EL (cell line): ENCODE data around the gene TWIST1.

ENCODE experiments used
- DNase-seq: peaks from one replicate; pipeline ENCODE4 v3.0.0-alpha.2; 2016

Gene TWIST1

DNA sequence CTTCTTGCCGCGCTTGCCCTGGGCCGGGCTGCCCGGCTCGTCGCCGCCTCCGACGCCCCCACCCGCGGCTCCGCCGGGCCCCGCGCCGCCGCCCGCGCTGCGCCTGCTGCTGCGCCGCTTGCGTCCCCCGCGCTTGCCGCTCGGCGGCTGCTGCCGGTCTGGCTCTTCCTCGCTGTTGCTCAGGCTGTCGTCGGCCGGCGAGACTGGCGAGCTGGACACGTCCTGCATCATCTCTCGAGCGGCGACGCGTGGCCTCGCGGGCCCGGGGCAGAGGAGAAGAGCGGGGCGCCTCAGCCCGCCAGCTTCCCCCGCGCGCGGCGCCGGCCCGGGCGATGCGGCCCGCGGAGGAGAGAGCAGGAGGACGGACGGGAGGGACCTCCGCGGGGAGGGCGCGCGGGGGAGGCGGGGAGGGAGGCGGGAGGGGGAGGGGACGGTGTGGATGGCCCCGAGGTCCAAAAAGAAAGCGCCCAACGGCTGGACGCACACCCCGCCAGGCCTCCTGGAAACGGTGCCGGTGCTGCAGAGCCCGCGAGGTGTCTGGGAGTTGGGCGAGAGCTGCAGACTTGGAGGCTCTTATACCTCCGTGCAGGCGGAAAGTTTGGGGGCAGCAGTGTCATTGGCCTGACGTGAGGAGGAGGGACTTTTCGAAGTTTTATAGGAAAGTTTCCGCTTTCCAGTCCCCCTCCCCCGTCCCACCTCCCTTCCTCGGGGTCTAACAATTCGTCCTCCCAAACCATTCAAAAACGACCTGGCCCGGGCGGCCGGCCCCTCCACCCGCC lies at the start of gene TWIST1:
TWIST1 (minus strand) TSS at position 546 of the 779 bp plus-strand sequence; CDS start at position 231, 315 bp downstream.
- DNase-seq: peak; percentile 98

DNA sequence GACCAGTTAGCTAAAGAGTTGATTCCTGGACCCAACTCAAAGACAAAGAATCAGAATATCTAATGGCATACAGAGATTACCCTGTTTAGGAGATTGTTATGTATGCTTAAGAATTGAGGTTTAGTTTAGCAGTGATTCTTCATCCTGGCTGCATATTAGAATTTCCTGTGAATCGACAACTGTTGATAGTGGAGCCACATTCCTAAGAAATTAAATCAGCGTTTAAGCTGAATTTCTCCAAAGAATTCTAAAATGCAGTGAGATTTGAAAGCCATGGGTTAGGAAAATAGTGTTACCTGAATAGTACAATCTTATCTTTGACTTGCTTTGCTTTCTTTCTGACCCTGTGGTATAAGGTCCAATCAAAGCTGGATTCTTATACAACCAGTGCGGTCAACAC lies 44.2 kb upstream of the TWIST1 start:
- peak; percentile 27 for DNase-seq

DNA sequence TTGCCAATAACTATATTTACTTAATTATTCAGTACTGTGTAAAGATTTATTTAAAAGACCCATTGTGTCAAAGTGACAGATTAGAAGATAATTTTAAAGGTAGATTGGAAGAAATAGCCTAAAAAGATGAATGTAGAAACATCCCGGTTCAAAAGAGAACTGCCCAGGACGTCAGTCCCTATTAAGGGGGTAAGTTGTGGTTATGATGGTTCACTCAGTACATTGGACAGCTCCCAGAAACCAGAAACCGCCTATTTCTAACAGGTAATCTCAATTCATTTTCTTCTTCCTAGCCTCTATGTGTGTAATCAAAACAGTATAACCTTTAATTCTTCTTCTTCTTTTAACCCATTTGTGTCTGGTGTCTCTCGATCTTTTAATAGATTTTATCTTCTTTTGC lies 29.3 kb upstream of the TWIST1 start:
- peak; percentile 24 for DNase-seq

- DNase-seq: no peak
Observed at GRCh38 chr7:19145434-19146115, 28.1 kb upstream of the TWIST1 start.

GRCh38 chr7:19144661-19145433 lies 27.4 kb upstream of the TWIST1 start, which contains the start of gene FERD3L:
TSS of gene FERD3L (minus strand) at chr7:19145421. CDS start at chr7:19145362, 59 bp downstream.
- DNase-seq: no peak

DNA sequence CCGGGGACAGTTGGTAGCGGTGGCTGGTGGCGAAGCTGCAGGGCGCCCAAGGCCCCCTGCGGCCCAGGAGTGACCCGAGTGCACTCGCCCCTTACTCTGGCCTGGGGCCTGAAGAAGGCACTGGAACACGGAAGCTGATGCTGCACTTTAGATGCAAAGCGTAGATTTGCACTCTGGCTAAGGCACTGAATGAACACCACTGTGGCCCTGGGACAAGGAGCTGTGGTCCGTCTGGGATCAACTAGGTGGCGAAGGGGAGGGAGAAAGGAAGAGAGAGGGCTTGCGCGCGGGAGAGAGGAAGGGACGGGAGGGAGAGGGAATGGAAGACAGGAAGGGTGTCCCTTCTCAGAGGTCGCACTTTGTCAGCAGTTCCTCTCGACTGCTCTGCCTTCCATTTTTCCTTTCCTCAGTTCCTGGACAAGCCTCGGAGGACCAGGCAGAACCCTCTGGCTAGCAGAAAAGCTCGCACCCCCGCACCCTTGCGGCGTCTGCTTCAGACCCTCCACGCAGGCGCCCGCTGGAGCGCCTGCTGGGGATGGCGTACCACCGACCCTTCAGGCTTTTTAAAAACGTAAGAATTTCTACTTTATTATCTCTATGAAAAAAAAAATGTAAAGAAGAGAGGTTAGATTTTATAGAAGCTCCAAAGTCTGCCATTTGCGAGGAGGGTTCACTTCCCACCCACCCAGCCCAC lies 26.6 kb upstream of the TWIST1 start:
- no peak for DNase-seq

GRCh38 chr7:19139706-19140327 lies 22.4 kb upstream of the TWIST1 start:
- peak; percentile 24 for DNase-seq

DNA sequence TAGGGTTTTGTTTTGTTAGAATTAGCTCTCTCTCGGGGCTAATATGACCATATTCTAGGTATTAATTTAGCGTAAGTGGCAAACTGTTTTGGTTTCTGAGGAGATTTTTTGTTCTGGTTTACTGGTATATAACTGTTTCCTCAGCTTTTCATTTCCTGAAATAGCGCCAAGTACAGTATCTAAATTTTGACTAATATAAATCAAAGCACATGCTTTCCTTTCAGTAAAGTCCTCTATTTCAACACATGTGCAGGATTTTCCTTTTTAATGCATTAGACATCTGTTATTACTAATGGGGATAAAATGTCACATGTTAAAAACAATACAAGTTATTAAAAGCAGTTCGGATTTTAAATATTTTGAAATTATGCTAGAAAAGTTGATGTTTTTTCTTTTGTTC lies 16.4 kb upstream of the TWIST1 start:
- no peak for DNase-seq

- DNase-seq: no peak
Observed at GRCh38 chr7:19133390-19133789, 16.0 kb upstream of the TWIST1 start.

- DNase-seq: peak; percentile 23
Observed at GRCh38 chr7:19128856-19129255, 11.4 kb upstream of the TWIST1 start.

DNA sequence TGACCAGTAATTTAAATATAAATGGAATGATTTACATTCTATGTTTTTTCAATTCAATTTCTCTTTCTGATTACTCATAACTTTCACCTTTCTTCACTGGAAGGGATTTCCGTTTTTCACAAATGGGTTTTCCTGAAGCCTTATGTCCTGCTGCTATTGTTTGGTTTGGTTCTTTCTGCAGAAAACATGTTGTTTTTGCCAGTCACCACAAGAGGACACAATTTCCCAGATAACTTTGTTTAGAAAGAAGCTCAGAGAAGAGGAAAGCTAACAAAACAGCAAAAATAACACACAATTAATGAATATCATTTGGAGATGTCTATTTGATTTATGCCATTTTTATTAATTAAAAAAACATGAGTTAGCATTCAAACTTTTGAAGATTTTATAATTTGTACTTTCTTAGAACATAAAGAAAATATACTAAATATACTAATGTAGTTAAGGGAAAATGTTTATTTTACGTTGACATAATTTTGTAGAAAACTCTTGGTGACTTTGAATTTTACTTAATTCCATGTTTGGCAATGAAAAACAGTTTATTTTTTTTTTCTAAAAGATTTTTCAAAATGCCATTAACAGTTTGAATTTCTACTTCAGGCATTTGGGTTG lies 4.6 kb upstream of the TWIST1 start:
- DNase-seq: peak; percentile 65

GRCh38 chr7:19119870-19120486 lies 2.5 kb upstream of the TWIST1 start:
- no peak for DNase-seq

GRCh38 chr7:19119372-19119771 lies 1.9 kb upstream of the TWIST1 start:
- no peak for DNase-seq

GRCh38 chr7:19118636-19119371 lies 1.4 kb upstream of the TWIST1 start:
- DNase-seq: peak; percentile 52

- peak; percentile 61 for DNase-seq
Observed at GRCh38 chr7:19117870-19118608, 603 bp upstream of the TWIST1 start.

DNA sequence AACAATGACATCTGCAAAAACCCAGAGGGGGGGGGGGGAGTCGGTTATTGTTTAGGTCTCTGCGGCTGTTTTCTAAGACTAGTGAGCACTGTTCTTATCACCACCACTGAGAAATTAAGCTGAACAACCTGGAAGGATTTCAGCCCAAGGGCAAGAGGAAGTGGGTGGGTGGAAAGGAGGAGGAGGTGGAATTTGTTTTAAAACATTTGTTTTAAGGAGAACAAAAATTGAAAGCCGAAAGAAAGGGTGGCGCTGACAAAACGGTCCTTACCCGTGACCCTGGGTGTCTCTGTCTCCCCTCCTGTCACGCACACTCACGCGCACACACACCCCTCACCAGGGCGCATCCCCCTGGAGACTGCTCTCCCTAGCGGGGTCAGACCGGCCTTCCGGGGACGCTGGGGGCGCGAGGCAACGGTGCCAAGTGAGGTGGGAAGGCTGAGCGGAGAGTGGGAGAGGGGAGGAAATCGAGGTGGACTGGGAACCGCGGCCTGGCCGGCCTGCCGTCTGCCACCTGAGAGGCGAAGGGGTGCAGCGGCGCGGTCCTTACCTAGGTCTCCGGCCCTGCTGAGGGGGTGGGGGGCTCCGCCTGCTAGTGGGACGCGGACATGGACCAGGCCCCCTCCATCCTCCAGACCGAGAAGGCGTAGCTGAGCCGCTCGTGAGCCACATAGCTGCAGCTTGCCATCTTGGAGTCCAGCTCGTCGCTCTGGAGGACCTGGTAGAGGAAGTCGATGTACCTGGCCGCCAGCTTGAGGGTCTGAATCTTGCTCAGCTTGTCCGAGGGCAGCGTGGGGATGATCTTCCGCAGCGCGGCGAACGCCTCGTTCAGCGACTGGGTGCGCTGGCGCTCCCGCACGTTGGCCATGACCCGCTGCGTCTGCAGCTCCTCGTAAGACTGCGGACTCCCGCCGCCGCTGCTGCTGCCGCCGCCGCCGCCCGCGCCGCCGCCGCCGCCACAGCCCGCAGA lies 1.0 kb downstream of the TWIST1 start:
- peak; percentile 63 for DNase-seq

- peak; percentile 75 for DNase-seq
Observed at GRCh38 chr7:19114551-19114855, 2.9 kb downstream of the TWIST1 start.

DNA sequence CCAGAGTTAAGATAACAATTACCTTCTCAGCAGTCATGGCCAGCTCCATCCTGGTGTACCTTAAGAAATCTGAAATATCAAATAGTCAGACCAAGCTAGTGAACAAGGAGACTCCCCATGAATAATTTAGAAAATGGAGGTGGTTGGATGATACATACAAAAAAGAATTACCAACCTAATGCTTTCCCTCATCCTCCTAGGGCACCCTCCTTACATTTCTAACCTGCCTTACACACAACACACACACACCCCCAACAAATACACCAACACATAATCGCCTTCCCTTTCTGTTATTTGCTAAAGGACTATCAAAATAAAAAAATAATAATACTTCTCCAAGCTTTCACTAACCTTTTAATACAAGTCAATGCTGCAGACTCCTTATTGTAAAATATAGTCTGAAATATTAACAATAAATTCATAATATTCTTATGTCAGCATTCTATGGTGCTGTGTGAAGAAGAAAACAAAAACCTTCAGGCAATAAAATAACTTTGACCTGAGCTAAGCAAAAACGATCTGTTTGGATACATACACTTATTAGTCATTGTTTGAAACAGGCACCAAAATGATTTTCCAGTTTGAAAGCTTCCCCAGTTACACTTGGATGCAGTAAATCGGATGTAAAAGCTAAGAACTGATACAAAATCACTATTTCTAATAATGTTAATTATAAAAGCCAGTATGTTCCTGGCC lies 3.4 kb downstream of the TWIST1 start:
- DNase-seq: peak; percentile 68
